Mesendoderm (in vitro differentiated cells): ENCODE data around the gene SF3A1.
"Not testable (repeated sequence)": the region's sequence is repeated elsewhere in the genome, so short reads cannot be mapped to it uniquely, and the experiment has no call there.

Source experiments
- DNase-seq: peaks from one replicate; pipeline ENCODE4 v3.0.0; 2013
- H2AK5ac ChIP-seq: 2 replicates; pipeline ENCODE4 v1.6.1; 2013; ENCODE audit warnings: low read length, inconsistent platforms
- H2BK120ac ChIP-seq: 2 replicates; pipeline ENCODE4 v1.6.1; 2013; ENCODE audit warnings: low read depth, mild to moderate bottlenecking, low read length, moderate library complexity, mixed read lengths
- H2BK15ac ChIP-seq: replicated peaks from 2 replicates; pipeline ENCODE4 v1.6.1; 2013; ENCODE audit warnings: low read depth, mild to moderate bottlenecking, moderate library complexity
- H2BK5ac ChIP-seq: 2 replicates; pipeline ENCODE4 v1.6.1; 2013; ENCODE audit warnings: low read length, inconsistent platforms
- H3K18ac ChIP-seq: 2 replicates; pipeline ENCODE4 v1.6.1; 2013; ENCODE audit warnings: mild to moderate bottlenecking, low read length, mixed read lengths
- H3K23ac ChIP-seq: one replicate; pipeline ENCODE4 v1.6.1; 2013; ENCODE audit warnings: low read length
- H3K27ac ChIP-seq: 2 replicates; pipeline ENCODE4 v1.5.1; 2013; ENCODE audit warnings: low read depth, mild to moderate bottlenecking, inconsistent platforms, low read length, moderate library complexity
- H3K27me3 ChIP-seq: 2 replicates; pipeline ENCODE4 v1.6.1; 2013; ENCODE audit warnings: low read length, control low read depth, mild to moderate bottlenecking, inconsistent platforms; ENCODE audit not compliant: insufficient read depth, poor library complexity
- H3K36me3 ChIP-seq: 2 replicates; pipeline ENCODE4 v1.6.1; 2013; ENCODE audit warnings: low read length, inconsistent platforms; ENCODE audit not compliant: control insufficient read depth, insufficient read depth
- H3K4ac ChIP-seq: one replicate; pipeline ENCODE4 v1.6.1; 2013; ENCODE audit warnings: low read depth, mild to moderate bottlenecking, low read length, moderate library complexity
- H3K4me1 ChIP-seq: 2 replicates; pipeline ENCODE4 v1.6.1; 2013; ENCODE audit warnings: low read depth, low read length, inconsistent platforms; ENCODE audit not compliant: control insufficient read depth
- H3K4me2 ChIP-seq: 2 replicates; pipeline ENCODE4 v1.6.1; 2013; ENCODE audit warnings: low read length
- H3K4me3 ChIP-seq: 2 replicates; pipeline ENCODE4 v1.5.1; 2013; ENCODE audit warnings: mild to moderate bottlenecking, low read length
- H3K56ac ChIP-seq: one replicate; pipeline ENCODE4 v1.6.1; 2013; ENCODE audit warnings: low read length
- H3K79me1 ChIP-seq: 2 replicates; pipeline ENCODE4 v1.6.1; 2013; ENCODE audit warnings: low read length, inconsistent platforms
- H3K79me2 ChIP-seq: 2 replicates; pipeline ENCODE4 v1.6.1; 2013; ENCODE audit warnings: mild to moderate bottlenecking, low read length; ENCODE audit not compliant: control insufficient read depth, insufficient read depth
- H3K9ac ChIP-seq: 2 replicates; pipeline ENCODE4 v1.6.1; 2013; ENCODE audit warnings: low read length, inconsistent platforms
- H4K5ac ChIP-seq: one replicate; pipeline ENCODE4 v1.6.1; 2013; ENCODE audit warnings: low read length
- H4K8ac ChIP-seq: one replicate; pipeline ENCODE4 v1.6.1; 2013; ENCODE audit warnings: low read depth, mild to moderate bottlenecking, control low read depth, low read length, moderate library complexity
- WGBS: extraction: QIAGEN DNeasy Blood & Tissue Kit; methylation state at CpG from one replicate; pipeline ENCODE4 v1.1.7; 2013; ENCODE audit warnings: low lambda C conversion rate, missing lambda C conversion rate; ENCODE audit not compliant: insufficient coverage; ENCODE audit errors: extremely low coverage; 5-methylcytosine and 5-hydroxymethylcytosine counted together

SF3A1 gene

DNA sequence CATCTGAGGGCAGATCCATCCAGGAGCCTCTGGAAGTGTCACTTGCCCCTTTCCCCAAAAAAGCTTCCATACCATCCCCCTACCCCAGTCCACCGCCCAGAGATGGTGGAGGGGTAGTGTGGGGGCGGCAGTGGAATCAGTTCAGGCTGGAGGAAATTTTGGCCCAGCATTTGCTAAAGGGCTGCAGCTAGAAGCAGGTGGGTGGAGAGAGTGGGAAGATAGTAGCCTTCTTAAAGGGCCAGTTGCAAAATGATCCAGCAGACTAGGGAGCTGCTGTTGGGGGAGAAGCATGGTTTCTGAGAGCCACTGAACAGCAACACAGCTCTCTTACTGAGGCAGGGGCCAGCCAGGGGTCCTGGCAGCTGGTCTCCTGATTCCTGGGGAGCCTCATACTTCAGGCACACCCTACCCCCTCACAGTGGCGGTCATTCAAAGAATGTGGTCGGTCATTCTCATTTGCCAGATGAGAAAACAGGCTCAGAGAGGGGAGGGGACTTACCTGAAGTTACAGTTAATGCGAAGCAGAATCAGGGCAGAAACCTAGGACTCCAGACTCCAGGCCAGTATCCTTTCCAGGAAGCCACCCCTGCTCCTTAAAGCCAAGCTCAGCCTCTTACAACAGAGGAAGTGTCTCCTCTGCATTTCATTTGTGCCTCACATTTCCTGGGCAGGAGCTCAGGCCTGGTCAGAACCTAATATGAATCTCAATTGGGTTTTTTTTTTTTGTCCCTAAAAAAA lies 45.5 kb upstream of the SF3A1 start:
- Histone ChIP-seq H3K79me1 (no peaks in the 10 kb centered on the region), H3K27ac (no peak overlapping the region), H3K36me3 (no peaks in the 10 kb centered on the region), H3K4ac (no peak overlapping the region), H3K18ac (peak overlapping the region; percentile 60), H3K79me2 (no peaks in the 10 kb centered on the region), H4K5ac (no peak overlapping the region), H3K4me2 (no peak overlapping the region), H4K8ac (no peak overlapping the region), H2BK120ac (no peak overlapping the region), H3K4me3 (no peak overlapping the region), H3K23ac (no peak overlapping the region), H3K27me3 (no peaks in the 10 kb centered on the region), H3K9ac (peak overlapping the region; percentile 13), H2AK5ac (no peak overlapping the region), H3K56ac (peak overlapping the region; percentile 6), H2BK5ac (no peak overlapping the region), H3K4me1 (peaks cover 9% of the 10 kb centered on the region), H2BK15ac (no peak overlapping the region)
- DNase-seq: no peak
- no CpG with 5 or more reads among the region's 5 CpGs for WGBS

DNA sequence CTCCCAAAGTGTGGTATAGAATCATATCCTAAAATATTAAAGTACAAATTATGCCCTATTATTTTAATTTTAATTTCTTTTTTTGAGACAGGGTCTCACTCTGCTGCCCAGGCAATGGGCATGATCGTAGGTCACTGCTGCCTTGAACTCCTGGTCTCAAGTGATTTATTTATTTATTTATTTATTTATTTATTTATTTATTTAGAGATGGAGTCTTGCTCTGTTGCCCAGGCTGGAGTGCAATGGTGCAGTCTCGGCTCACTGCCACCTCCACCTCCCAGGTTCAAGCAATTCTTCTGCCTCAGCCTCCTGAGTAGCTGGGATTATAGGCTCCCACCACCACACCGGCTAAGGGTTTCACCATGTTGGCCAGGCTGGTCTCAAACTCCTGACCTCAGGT lies 44.3 kb upstream of the SF3A1 start:
- not testable (repeated sequence) for H3K4me3 ChIP-seq, H2BK120ac ChIP-seq, H3K79me1 ChIP-seq, H3K18ac ChIP-seq, H3K36me3 ChIP-seq, H2AK5ac ChIP-seq, H3K27ac ChIP-seq, H3K9ac ChIP-seq, H4K5ac ChIP-seq, H2BK15ac ChIP-seq, DNase-seq, H3K4me1 ChIP-seq, H3K4me2 ChIP-seq, H4K8ac ChIP-seq, H3K56ac ChIP-seq, H3K79me2 ChIP-seq, H3K27me3 ChIP-seq, H3K4ac ChIP-seq, H3K23ac ChIP-seq, H2BK5ac ChIP-seq
- no CpG with 5 or more reads among the region's 3 CpGs for WGBS

DNA sequence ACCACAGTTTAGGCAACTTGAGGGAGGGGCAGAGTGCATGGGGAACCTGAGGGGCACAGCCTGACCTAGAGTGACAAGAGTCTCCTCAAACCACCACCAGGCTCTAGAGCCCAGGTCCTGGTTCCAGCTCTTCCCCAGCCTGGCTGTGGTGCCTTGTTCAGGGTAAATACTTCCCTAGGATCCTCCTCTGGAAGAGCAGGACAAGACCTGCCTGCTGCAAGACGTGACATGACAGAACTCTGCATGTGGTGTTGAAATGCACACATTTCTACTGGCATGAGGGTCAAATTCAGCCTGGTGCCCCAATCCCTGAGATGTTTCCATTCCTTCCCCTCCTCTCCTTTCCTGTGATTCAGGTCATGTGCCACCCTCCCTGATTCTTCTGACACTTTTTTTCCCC lies 43.5 kb upstream of the SF3A1 start:
- DNase-seq: no peak
- Histone ChIP-seq H3K56ac (no peak overlapping the region), H3K4me3 (no peak overlapping the region), H3K79me2 (no peaks in the 10 kb centered on the region), H2BK5ac (no peak overlapping the region), H3K4me1 (peaks cover 9% of the 10 kb centered on the region), H3K23ac (no peak overlapping the region), H4K8ac (no peak overlapping the region), H3K9ac (no peak overlapping the region), H4K5ac (no peak overlapping the region), H2AK5ac (no peak overlapping the region), H3K27ac (no peak overlapping the region), H3K18ac (no peak overlapping the region), H2BK15ac (no peak overlapping the region), H3K79me1 (no peaks in the 10 kb centered on the region), H3K4me2 (no peak overlapping the region), H2BK120ac (no peak overlapping the region), H3K27me3 (no peaks in the 10 kb centered on the region), H3K4ac (no peak overlapping the region), H3K36me3 (no peaks in the 10 kb centered on the region)
- WGBS: no CpG with 5 or more reads among the region's 1 CpG

DNA sequence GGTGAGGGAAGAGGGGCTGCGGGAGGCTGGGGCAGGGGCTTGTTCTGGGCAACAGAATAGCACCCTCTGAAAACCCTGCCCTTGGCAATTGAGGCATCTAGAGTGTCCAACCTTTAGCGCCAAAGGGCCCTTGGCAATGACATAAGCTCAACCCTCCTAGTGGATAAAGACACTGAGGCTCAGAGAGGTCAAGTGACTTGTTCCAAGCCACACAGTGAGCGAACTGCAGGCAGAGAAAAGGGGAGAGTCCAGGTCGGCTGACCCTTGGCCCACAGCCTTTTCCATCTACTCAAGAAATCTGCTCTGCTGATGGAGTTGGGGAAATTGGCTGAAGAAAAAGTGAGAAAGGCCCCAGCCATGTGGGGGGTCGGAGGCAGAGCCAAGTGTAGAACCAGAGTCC lies 43.0 kb upstream of the SF3A1 start:
- H2BK5ac ChIP-seq: no peak overlapping the region
- WGBS: no CpG with 5 or more reads among the region's 5 CpGs
- no peak overlapping the region for H3K56ac ChIP-seq
- H3K4me1 ChIP-seq: peaks cover 9% of the 10 kb centered on the region
- no peaks in the 10 kb centered on the region for H3K79me2 ChIP-seq
- H3K4me2 ChIP-seq: no peak overlapping the region
- no peak overlapping the region for H3K9ac ChIP-seq
- no peak overlapping the region for H3K4ac ChIP-seq
- no peak overlapping the region for H3K27ac ChIP-seq
- H3K18ac ChIP-seq: no peak overlapping the region
- H3K23ac ChIP-seq: no peak overlapping the region
- no peak overlapping the region for H2BK120ac ChIP-seq
- no peaks in the 10 kb centered on the region for H3K27me3 ChIP-seq
- H2BK15ac ChIP-seq: no peak overlapping the region
- DNase-seq: no peak
- H3K4me3 ChIP-seq: no peak overlapping the region
- no peak overlapping the region for H2AK5ac ChIP-seq
- H3K36me3 ChIP-seq: no peaks in the 10 kb centered on the region
- H3K79me1 ChIP-seq: no peaks in the 10 kb centered on the region
- H4K5ac ChIP-seq: no peak overlapping the region
- H4K8ac ChIP-seq: no peak overlapping the region

DNA sequence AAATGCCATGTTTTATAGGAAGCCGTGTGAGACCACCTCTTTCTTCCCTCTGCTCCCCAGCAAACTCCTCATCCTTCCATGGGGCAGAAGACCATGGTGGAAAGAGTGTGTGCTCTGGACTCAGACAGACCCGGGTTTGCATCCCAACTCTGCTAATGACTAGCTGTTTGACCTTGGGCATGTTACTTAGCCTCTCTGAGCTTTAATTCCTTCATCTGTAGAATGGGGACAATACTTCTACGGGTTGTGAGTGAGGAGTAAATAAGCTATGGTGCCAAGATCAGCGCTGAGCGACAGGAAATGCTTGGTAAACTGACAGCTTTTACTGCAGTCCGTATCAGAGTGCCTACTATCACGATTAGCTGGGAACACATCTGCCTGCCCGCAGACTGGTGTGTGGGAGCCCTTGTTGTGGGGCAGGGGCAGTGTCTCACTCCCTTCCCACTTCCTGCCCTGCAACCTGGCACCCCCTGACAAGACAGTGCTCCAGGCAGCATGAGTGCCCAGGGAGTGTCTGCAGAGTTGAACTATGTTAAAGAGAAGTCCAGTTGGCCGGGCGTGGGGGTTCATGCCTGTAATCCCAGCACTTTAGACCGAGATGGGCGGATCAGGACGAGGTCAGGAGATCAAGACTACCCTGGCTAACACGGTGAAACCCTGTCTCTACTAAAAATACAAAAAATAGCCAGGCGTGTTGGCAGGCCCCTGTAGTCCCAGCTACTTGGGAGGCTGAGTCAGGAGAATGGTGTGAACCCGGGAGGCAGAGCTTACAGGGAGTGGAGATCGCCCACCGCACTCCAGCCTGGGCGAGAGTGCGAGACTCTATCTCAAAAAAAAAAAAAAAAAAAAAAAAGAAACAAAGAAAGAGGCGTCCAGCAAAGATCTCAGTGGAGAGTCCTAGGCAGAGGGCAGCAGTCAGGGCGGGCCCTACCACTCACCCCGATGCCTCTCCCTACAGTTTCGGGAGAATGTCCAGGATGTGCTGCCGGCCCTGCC lies 42.3 kb upstream of the SF3A1 start:
- Histone ChIP-seq H2BK15ac (no peak overlapping the region), H3K4ac (no peak overlapping the region), H2BK120ac (no peak overlapping the region), H3K4me1 (peaks cover 9% of the 10 kb centered on the region), H2BK5ac (no peak overlapping the region), H3K4me2 (no peak overlapping the region), H2AK5ac (no peak overlapping the region), H3K23ac (no peak overlapping the region), H3K4me3 (no peak overlapping the region), H3K9ac (no peak overlapping the region), H3K79me1 (no peaks in the 10 kb centered on the region), H3K56ac (peak overlapping the region; percentile 15), H4K5ac (no peak overlapping the region), H3K36me3 (no peaks in the 10 kb centered on the region), H3K27ac (no peak overlapping the region), H3K79me2 (no peaks in the 10 kb centered on the region), H3K27me3 (no peaks in the 10 kb centered on the region), H3K18ac (no peak overlapping the region), H4K8ac (no peak overlapping the region)
- no peak for DNase-seq
- WGBS: no CpG with 5 or more reads among the region's 25 CpGs
